ENCODE data around the gene CYB5R2. TPM values are rescaled to one million over a fixed set of nuclear protein-coding genes. Genes with fewer than 3 reads are reported as not detected.
"Not testable (repeated sequence)": the region's sequence is repeated elsewhere in the genome, so short reads cannot be mapped to it uniquely, and the experiment has no call there.

Gene CYB5R2
- total RNA-seq, 4 donors from 2014 or later, result 10.5 to 29.2 (median 24.1) TPM

- H3K27ac ChIP-seq, result no peak overlapping the region
- H3K9me3 ChIP-seq, result no peaks in the 10 kb centered on the region
- TF ChIP-seq POLR2A (IDR thresholded peaks at IDR 0.05) (no peak), CTCF (IDR thresholded peaks at IDR 0.05) (no peak)
- intact Hi-C loops (cut with DNase I; ENCODE audit: low total_unique reads), result loop anchor here (10.0 kb wide), 1 partner anchor 152 kb away; the partner anchor contains the start of gene PPFIBP2
- no peaks in the 10 kb centered on the region for H3K36me3 ChIP-seq
- no peak for DNase-seq
- H3K27me3 ChIP-seq, result no peaks in the 10 kb centered on the region
- H3K4me1 ChIP-seq, result no peaks in the 10 kb centered on the region
- H3K4me3 ChIP-seq, result no peak overlapping the region
Observed at GRCh38 chr11:7666292-7666866, 6.9 kb downstream of the CYB5R2 start.

- Histone ChIP-seq H3K27ac (no peak overlapping the region), H3K27me3 (no peaks in the 10 kb centered on the region)
- peak; percentile 76 to 82 for DNase-seq
Observed at GRCh38 chr11:7665473-7666291, 7.6 kb downstream of the CYB5R2 start.

GRCh38 chr11:7664867-7665266, 8.4 kb downstream of the CYB5R2 start:
- H3K27me3 ChIP-seq, result no peaks in the 10 kb centered on the region
- H3K36me3 ChIP-seq, result no peaks in the 10 kb centered on the region
- no peak for DNase-seq
- H3K27ac ChIP-seq, result no peak overlapping the region
- no peak overlapping the region for H3K4me3 ChIP-seq
- H3K4me1 ChIP-seq, result no peaks in the 10 kb centered on the region
- no peak for TF ChIP-seq POLR2A (IDR thresholded peaks at IDR 0.05)
- no peak for TF ChIP-seq CTCF (IDR thresholded peaks at IDR 0.05)
- H3K9me3 ChIP-seq, result no peaks in the 10 kb centered on the region
- intact Hi-C loops (cut with DNase I; ENCODE audit: low total_unique reads), result loop anchor here (10.0 kb wide), 1 partner anchor 150 kb away; the partner anchor contains the start of gene PPFIBP2

More at GRCh38 chr11:7665473-7666291, 7.6 kb downstream of the CYB5R2 start:
- TF ChIP-seq CTCF (IDR thresholded peaks at IDR 0.05), result peak; percentile 71 to 82 (median 81)
- TF ChIP-seq POLR2A (IDR thresholded peaks at IDR 0.05), result no peak
- intact Hi-C loops (cut with DNase I; ENCODE audit: low total_unique reads), result loop anchor here (10.0 kb wide), 1 partner anchor 151 kb away; the partner anchor contains the start of gene PPFIBP2
- no peak overlapping the region for H3K4me3 ChIP-seq
- no peaks in the 10 kb centered on the region for H3K4me1 ChIP-seq
- no peaks in the 10 kb centered on the region for H3K36me3 ChIP-seq
- H3K9me3 ChIP-seq, result no peaks in the 10 kb centered on the region

- intact Hi-C loops (cut with DNase I; ENCODE audit: low total_unique reads), result loop anchor here (10.0 kb wide), 1 partner anchor 149 kb away; the partner anchor contains the start of gene PPFIBP2
- not testable (repeated sequence) for DNase-seq
Observed at GRCh38 chr11:7663531-7663930, 9.8 kb downstream of the CYB5R2 start.

GRCh38 chr11:7657306-7658025, 15.8 kb downstream of the CYB5R2 start:
- DNase-seq, result peak; percentile 49 to 52
- Histone ChIP-seq H3K4me3 (no peak overlapping the region), H3K27me3 (no peaks in the 10 kb centered on the region), H3K4me1 (no peaks in the 10 kb centered on the region), H3K36me3 (no peaks in the 10 kb centered on the region), H3K27ac (no peak overlapping the region), H3K9me3 (no peaks in the 10 kb centered on the region)
- TF ChIP-seq CTCF (IDR thresholded peaks at IDR 0.05) (peak; percentile 31 to 51 (median 41)), POLR2A (IDR thresholded peaks at IDR 0.05) (no peak)
- intact Hi-C loops (cut with DNase I; ENCODE audit: low total_unique reads), result no loop called here

More at GRCh38 chr11:7663531-7663930, 9.8 kb downstream of the CYB5R2 start:
- not testable (repeated sequence) for H3K36me3 ChIP-seq, H3K9me3 ChIP-seq, H3K4me1 ChIP-seq, H3K4me3 ChIP-seq, H3K27ac ChIP-seq, H3K27me3 ChIP-seq
